Neuronal stem cell (in vitro differentiated cells): ENCODE results near the gene OPTC.

Experiments used
- DNase-seq: peaks from one replicate; pipeline ENCODE4 v3.0.0-alpha.2; 2013; ENCODE audit warnings: low spot score
- H2AFZ ChIP-seq: one replicate; pipeline ENCODE4 v1.6.1; 2013; ENCODE audit warnings: mild to moderate bottlenecking, low read length, inconsistent platforms
- H2AK5ac ChIP-seq: 2 replicates; pipeline ENCODE4 v1.6.1; 2013; ENCODE audit warnings: low read depth, mild to moderate bottlenecking, inconsistent platforms, low read length, moderate library complexity, mixed read lengths
- H2BK120ac ChIP-seq: 2 replicates; pipeline ENCODE4 v1.6.1; 2013; ENCODE audit warnings: low read depth, mild to moderate bottlenecking, inconsistent platforms, low read length, moderate library complexity, mixed read lengths
- H2BK12ac ChIP-seq: one replicate; pipeline ENCODE4 v1.6.1; 2013; ENCODE audit warnings: low read length, inconsistent platforms
- H2BK15ac ChIP-seq: 2 replicates; pipeline ENCODE4 v1.6.1; 2013; ENCODE audit warnings: mild to moderate bottlenecking, low read length, inconsistent platforms, mixed read lengths
- H2BK5ac ChIP-seq: one replicate; pipeline ENCODE4 v1.6.1; 2013; ENCODE audit warnings: inconsistent platforms, mild to moderate bottlenecking, low read length, moderate library complexity
- H3K14ac ChIP-seq: one replicate; pipeline ENCODE4 v1.6.1; 2013; ENCODE audit warnings: low read length, inconsistent platforms
- H3K18ac ChIP-seq: 2 replicates; pipeline ENCODE4 v1.6.1; 2013; ENCODE audit warnings: low read length, inconsistent platforms
- H3K23ac ChIP-seq: 2 replicates; pipeline ENCODE4 v1.6.1; 2013; ENCODE audit warnings: low read depth, mild to moderate bottlenecking, mixed read lengths, low read length, inconsistent platforms; ENCODE audit not compliant: poor library complexity
- H3K27ac ChIP-seq: replicated peaks from 3 replicates; pipeline ENCODE4 v1.5.1; 2013; ENCODE audit warnings: low read length, inconsistent platforms
- H3K27me3 ChIP-seq, 3 experiments: 2 replicates each; pipeline ENCODE4 v1.6.1; 2013; ENCODE audit warnings: low read length in 3 of 3, mild to moderate bottlenecking in 2 of 3, inconsistent platforms in 1 of 3, low read depth in 1 of 3, mixed read lengths in 1 of 3, moderate library complexity in 1 of 3; ENCODE audit not compliant: control insufficient read depth in 3 of 3, insufficient read depth in 3 of 3
- H3K36me3 ChIP-seq, 2 donors: replicated peaks in 1 of 2; 2 replicates each; pipeline ENCODE4 v1.6.1; 2013; ENCODE audit warnings: low read length in 2 of 2; ENCODE audit not compliant: control insufficient read depth in 2 of 2, insufficient read depth in 2 of 2
- H3K4ac ChIP-seq: 2 replicates; pipeline ENCODE4 v1.6.1; 2013; ENCODE audit warnings: inconsistent platforms, mild to moderate bottlenecking, low read length, moderate library complexity
- H3K4me1 ChIP-seq, 2 donors: 1 replicate in 1 of 2; 2 replicates in 1 of 2; pipeline ENCODE4 v1.6.1; 2013; ENCODE audit warnings: low read length in 2 of 2, low read depth in 1 of 2; ENCODE audit not compliant: control insufficient read depth in 2 of 2, insufficient read depth in 1 of 2
- H3K4me2 ChIP-seq: one replicate; pipeline ENCODE4 v1.6.1; 2013; ENCODE audit warnings: mild to moderate bottlenecking, low read length, inconsistent platforms; ENCODE audit not compliant: insufficient read depth, poor library complexity, severe bottlenecking
- H3K4me3 ChIP-seq, 2 donors: 2 replicates each; pipeline ENCODE4 v1.5.1; 2013; ENCODE audit warnings: low read length in 2 of 2, mild to moderate bottlenecking in 2 of 2, inconsistent platforms in 1 of 2, moderate library complexity in 1 of 2
- H3K79me1 ChIP-seq: one replicate; pipeline ENCODE4 v1.6.1; 2013; ENCODE audit warnings: low read depth, mild to moderate bottlenecking, inconsistent platforms, low read length, moderate library complexity
- H3K9ac ChIP-seq: one replicate; pipeline ENCODE4 v1.6.1; 2013; ENCODE audit warnings: mild to moderate bottlenecking, low read depth, low read length, inconsistent platforms; ENCODE audit not compliant: poor library complexity
- H3K9me3 ChIP-seq, 2 donors: replicated peaks in 1 of 2; 2 replicates each; pipeline versions ENCODE3 to v1.6.1; 2013; ENCODE audit warnings: low read length in 2 of 2, mild to moderate bottlenecking in 2 of 2, inconsistent platforms in 1 of 2, low read depth in 1 of 2, mixed read lengths in 1 of 2, moderate library complexity in 1 of 2; ENCODE audit not compliant: control insufficient read depth in 2 of 2, insufficient read depth in 1 of 2
- H4K8ac ChIP-seq: one replicate; pipeline ENCODE4 v1.6.1; 2013; ENCODE audit warnings: low read depth, mild to moderate bottlenecking, inconsistent platforms, low read length, moderate library complexity
- H4K91ac ChIP-seq: one replicate; pipeline ENCODE4 v1.6.1; 2013; ENCODE audit warnings: low read length, low read depth, mild to moderate bottlenecking, inconsistent platforms; ENCODE audit not compliant: poor library complexity
- WGBS, 2 donors: extraction: QIAGEN DNeasy Blood & Tissue Kit; methylation state at CpG; one replicate each; pipeline ENCODE4 v1.1.7; 2013; ENCODE audit warnings: missing lambda C conversion rate in 2 of 2, mixed read lengths in 1 of 2; ENCODE audit not compliant: insufficient read length in 2 of 2, insufficient replicate concordance in 1 of 2; ENCODE audit errors: extremely low coverage in 2 of 2; 5-methylcytosine and 5-hydroxymethylcytosine counted together

The OPTC gene

GRCh38 chr1:203455706-203456105 lies 38.2 kb upstream of the OPTC start:
- no CpG with 5 or more reads among the region's 3 CpGs for WGBS, 2 donors
- Histone ChIP-seq H3K4me1 (peaks cover 2 to 16% of the 10 kb centered on the region in 2 donors), H3K9me3 (no peaks in the 10 kb centered on the region), H3K27ac (peak overlapping the region; percentile 46), H2BK15ac (no peak overlapping the region), H2BK120ac (no peak overlapping the region), H3K18ac (no peak overlapping the region), H4K91ac (no peak overlapping the region), H2BK12ac (no peak overlapping the region), H3K36me3 (no peaks in the 10 kb centered on the region), H2AK5ac (no peak overlapping the region), H3K4me3 (no peak overlapping the region), H3K9ac (no peak overlapping the region), H4K8ac (no peak overlapping the region), H3K79me1 (no peaks in the 10 kb centered on the region), H3K4ac (no peak overlapping the region), H3K4me2 (no peak overlapping the region), H3K27me3 (peaks cover 0 to 35% (median 0%) of the 10 kb centered on the region in 3 experiments), H2AFZ (no peak overlapping the region), H3K14ac (no peak overlapping the region), H3K23ac (no peak overlapping the region), H2BK5ac (no peak overlapping the region)
- DNase-seq, result no peak

GRCh38 chr1:203456577-203456976 lies 37.4 kb upstream of the OPTC start:
- Histone ChIP-seq H3K18ac (no peak overlapping the region), H3K4me1 (peaks cover 2 to 16% of the 10 kb centered on the region in 2 donors), H2AK5ac (no peak overlapping the region), H3K36me3 (no peaks in the 10 kb centered on the region), H2BK15ac (no peak overlapping the region), H2BK5ac (no peak overlapping the region), H3K27me3 (peaks cover 0 to 29% (median 0%) of the 10 kb centered on the region in 3 experiments), H3K23ac (no peak overlapping the region), H2BK120ac (no peak overlapping the region), H2AFZ (no peak overlapping the region), H2BK12ac (peak overlapping the region; percentile 28), H3K14ac (no peak overlapping the region), H3K27ac (peak overlapping the region; percentile 60), H3K4ac (no peak overlapping the region), H3K4me3 (no peak overlapping the region), H4K91ac (no peak overlapping the region), H3K4me2 (no peak overlapping the region), H3K9me3 (no peaks in the 10 kb centered on the region), H4K8ac (no peak overlapping the region), H3K9ac (no peak overlapping the region), H3K79me1 (no peaks in the 10 kb centered on the region)
- WGBS, 2 donors, result no CpG with 5 or more reads among the region's 4 CpGs
- no peak for DNase-seq

- Histone ChIP-seq H2AK5ac (no peak overlapping the region), H3K18ac (no peak overlapping the region), H3K4me2 (no peak overlapping the region), H3K4ac (no peak overlapping the region), H3K9ac (no peak overlapping the region), H2BK12ac (no peak overlapping the region), H3K4me3 (no peak overlapping the region), H3K9me3 (no peaks in the 10 kb centered on the region), H2BK120ac (no peak overlapping the region), H2BK5ac (no peak overlapping the region), H4K91ac (no peak overlapping the region), H3K27ac (no peak overlapping the region), H3K79me1 (no peaks in the 10 kb centered on the region), H2AFZ (no peak overlapping the region), H2BK15ac (no peak overlapping the region), H4K8ac (no peak overlapping the region), H3K23ac (no peak overlapping the region), H3K4me1 (peaks cover 2 to 16% of the 10 kb centered on the region in 2 donors), H3K27me3 (peaks cover 0 to 25% (median 0%) of the 10 kb centered on the region in 3 experiments), H3K36me3 (no peaks in the 10 kb centered on the region), H3K14ac (no peak overlapping the region)
- DNase-seq, result no peak
- WGBS, 2 donors, result no CpG with 5 or more reads among the region's 5 CpGs
Observed at GRCh38 chr1:203458078-203458477, 35.9 kb upstream of the OPTC start.

- Histone ChIP-seq H3K23ac (no peak overlapping the region), H3K27ac (no peak overlapping the region), H3K36me3 (no peaks in the 10 kb centered on the region), H3K4me3 (no peak overlapping the region), H3K4ac (no peak overlapping the region), H2BK120ac (no peak overlapping the region), H3K4me1 (peaks cover 2 to 26% of the 10 kb centered on the region in 2 donors), H3K18ac (no peak overlapping the region), H4K91ac (no peak overlapping the region), H2BK12ac (no peak overlapping the region), H2AK5ac (no peak overlapping the region), H3K4me2 (no peak overlapping the region), H4K8ac (no peak overlapping the region), H3K14ac (no peak overlapping the region), H2BK5ac (no peak overlapping the region), H3K27me3 (peaks cover 0 to 35% (median 0%) of the 10 kb centered on the region in 3 experiments), H3K9ac (no peak overlapping the region), H3K9me3 (no peaks in the 10 kb centered on the region), H3K79me1 (no peaks in the 10 kb centered on the region), H2AFZ (no peak overlapping the region), H2BK15ac (no peak overlapping the region)
- DNase-seq, result no peak
- no CpG with 5 or more reads among the region's 8 CpGs for WGBS, 2 donors
Observed at GRCh38 chr1:203459671-203460201, 34.2 kb upstream of the OPTC start.
